ENCODE results near the gene MTCL1.

The MTCL1 gene

DNA sequence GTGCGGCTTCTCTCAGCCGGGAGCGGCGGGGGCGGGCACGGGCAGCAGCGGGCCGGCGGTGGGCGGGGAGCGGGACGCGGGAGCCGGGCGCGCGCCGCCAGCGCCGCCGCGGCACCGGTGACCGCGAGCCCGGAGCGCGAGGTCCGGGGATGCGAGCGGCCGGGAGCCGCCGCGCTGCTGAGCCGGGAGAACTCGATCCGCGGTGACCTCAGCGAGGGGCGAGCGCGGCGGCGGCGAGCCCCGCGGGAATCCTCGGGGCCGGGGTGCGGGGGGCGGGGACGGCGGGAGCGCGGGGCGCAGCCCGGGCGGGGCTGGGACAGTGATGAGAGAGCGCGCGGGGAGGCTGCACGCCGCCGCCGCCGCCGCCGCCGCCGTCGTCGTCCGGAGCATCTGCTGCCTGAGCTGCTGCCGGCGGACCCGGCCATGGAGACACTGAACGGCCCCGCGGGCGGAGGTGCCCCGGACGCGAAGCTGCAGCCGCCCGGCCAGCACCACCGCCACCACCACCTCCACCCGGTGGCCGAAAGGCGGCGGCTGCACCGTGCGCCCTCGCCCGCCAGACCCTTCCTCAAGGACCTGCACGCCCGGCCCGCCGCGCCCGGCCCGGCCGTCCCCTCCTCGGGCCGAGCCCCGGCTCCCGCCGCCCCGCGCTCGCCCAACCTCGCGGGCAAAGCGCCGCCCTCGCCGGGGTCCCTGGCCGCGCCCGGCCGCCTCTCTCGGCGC, at the start of gene MTCL1:
MTCL1 (plus strand) TSS at position 319 of the 723 bp plus-strand sequence; CDS start at position 424, 105 bp downstream.
- DNase-seq (ENCODE audit: low read depth, low spot score) = no peak

- no peak for DNase-seq (ENCODE audit: low read depth, low spot score)
These were observed 49.1 kb upstream of the MTCL1 start for GRCh38 chr18:8656232-8656631.

- DNase-seq (ENCODE audit: low read depth, low spot score) = no peak
These were observed 48.1 kb upstream of the MTCL1 start for GRCh38 chr18:8657050-8657820.

DNA sequence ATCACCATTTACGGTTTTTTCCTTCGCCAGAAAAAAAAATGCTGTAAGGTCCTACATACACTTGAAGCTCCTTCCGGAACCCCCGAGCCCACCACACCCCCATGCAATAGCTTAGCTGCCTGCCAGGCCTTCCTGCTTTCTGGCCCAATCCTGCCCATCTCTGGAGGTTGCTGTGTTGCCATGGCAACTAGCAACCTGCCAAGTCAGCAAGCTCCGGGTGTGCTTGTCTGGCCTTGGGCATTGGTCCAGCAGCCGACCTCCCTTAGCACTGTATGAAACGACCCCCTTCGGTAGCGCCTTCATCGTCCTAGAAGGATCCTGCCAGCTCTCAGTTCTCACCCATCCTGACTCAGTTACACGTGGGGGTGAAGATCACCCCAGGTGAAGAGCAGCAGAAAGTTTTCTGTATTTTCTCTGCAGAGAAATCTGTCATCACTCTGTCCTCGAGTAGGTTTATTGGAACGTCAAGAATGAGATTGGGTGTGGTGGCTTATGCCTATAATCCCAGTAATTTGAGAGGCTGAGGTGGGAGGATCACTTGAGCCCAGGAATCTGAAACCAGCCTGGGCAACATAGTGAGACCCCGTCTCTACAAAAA, 47.4 kb upstream of the MTCL1 start:
- DNase-seq (ENCODE audit: low read depth, low spot score) = no peak

DNA sequence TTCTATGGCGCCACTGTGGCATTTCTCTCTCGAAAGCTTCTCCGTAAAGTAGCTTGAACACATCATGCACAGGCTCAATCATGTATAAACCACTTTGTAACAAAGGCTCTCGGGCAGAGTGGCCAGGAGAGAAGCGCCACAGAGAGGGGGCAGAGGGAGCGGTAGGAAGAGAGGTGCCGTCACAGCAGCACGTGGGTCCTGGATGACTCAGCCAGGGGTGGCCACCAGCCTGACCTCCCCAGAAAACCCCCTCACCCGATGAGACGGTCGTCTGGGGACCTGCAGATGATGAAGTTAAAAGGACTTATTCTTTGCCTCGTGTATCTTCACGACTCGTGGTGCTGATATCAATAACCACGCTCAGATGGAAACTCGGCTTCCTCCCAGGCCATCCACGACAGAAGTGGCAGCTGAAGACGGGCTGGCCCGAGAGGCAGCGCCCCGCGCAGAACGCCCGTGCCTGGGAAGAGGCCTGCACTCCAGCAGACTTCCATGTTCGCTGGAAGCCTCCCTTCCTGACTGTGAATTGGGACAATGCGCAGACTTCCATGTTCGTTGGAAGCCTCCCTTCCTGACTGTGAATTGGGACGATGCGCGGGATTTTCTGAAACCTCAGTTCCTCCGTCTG, 46.4 kb upstream of the MTCL1 start:
- no peak for DNase-seq (ENCODE audit: low read depth, low spot score)

GRCh38 chr18:8659609-8660242, 45.6 kb upstream of the MTCL1 start:
- DNase-seq (ENCODE audit: low read depth, low spot score) = no peak

DNA sequence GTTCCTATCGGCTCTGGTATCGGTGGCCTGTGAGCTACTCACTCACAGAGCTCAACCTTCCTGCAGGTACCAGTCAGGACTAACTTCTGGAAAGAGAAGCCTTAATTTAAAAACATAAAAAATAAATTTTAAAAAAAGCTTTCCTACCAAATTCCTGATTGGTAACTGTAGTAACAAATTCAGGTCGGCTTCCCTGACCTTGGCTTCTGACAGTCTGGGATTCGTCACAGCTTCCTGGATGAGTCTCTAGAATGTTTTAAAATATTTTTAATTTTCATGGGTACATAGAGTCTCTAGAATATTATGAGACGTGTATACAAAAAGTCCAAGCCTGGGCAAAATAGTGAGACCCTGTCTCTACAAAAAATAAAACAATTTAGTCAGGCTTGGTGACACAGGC, 45.0 kb upstream of the MTCL1 start:
- DNase-seq (ENCODE audit: low read depth, low spot score) = no peak

DNA sequence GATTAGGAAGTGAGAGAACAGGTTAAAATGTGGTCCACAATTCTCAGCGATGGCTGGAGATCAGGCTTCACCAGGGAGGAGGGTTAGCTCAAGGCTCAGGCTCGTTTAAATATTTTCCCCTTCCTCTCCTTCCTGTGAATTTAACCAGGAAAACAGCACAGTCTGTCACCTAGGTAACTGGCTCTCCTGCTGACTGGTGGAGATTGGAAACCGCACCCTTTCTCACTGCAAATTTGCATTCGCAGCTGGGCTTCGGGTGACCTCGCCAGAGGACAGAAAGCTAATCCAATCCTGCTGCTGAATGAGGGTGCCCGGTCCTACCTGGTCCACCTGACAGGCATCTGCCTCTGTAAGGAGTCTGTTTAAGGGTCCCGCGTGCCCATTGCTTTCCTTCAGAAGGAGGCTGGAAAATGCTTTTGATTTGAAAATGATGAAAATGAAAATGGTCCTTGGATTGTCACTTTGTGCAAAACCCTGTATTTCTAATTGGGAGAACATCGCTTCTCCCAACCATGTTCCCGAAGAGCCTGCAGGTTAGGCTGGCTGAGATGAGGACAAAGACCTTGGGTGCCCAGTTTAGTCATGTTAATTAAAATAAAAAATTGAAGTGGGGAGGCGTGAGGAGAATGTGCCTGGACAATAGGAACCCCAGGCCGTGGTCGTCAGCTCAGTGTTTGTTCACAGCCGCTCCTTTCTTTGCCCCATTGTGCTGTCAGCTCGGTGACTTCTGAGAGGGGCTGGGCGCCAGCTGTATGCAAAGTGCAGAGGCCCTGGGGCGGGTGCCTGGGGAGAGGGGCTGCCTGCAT, 43.4 kb upstream of the MTCL1 start:
- DNase-seq (ENCODE audit: low read depth, low spot score) = no peak

- no peak for DNase-seq (ENCODE audit: low read depth, low spot score)
These were observed 42.6 kb upstream of the MTCL1 start for GRCh38 chr18:8662560-8663255.

DNA sequence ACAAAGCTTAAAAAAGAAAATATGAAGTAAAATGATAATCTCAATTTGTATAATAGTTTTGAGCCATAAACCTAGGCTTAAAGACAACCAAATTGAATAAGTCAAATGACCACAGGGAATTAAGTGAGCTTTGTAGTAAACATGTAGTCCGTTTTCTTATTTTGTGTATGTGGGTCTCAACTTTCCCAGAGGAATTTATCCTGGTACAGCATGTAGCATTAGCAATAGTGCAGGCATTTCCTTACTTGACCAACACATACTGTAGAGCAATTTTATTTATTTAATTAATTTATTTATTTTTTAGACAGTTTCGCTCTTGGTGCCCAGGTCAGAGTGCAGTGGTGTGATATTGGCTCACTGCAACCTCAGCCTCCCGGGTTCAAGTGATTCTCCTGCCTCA, 37.5 kb upstream of the MTCL1 start:
- DNase-seq (ENCODE audit: low read depth, low spot score) = no peak

GRCh38 chr18:8668381-8668780, 37.0 kb upstream of the MTCL1 start:
- no peak for DNase-seq (ENCODE audit: low read depth, low spot score)

- DNase-seq (ENCODE audit: low read depth, low spot score) = no peak
These were observed 35.8 kb upstream of the MTCL1 start for GRCh38 chr18:8669571-8669970.

GRCh38 chr18:8673256-8674209, 31.8 kb upstream of the MTCL1 start:
- DNase-seq (ENCODE audit: low read depth, low spot score) = no peak

DNA sequence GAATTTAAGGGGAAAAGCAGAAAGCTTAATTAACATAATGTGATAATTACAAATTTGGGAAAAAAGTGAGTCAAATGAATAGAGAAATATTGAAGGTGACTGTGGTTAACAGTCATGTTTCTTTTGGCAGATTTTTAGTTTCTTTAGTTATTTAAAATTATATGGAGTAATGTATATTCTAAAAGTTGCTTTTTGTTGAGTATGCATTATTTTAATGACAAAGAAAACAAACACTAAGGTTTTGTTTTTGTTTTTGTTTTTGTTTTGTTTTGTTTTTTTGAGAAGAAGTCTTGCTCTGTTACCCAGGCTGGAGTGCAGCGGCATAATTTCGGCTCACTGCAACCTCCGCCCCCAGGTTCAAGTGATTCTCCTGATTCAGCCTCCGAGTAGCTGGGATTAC, 30.3 kb upstream of the MTCL1 start:
- no peak for DNase-seq (ENCODE audit: low read depth, low spot score)

GRCh38 chr18:8681196-8681595, 24.2 kb upstream of the MTCL1 start:
- no peak for DNase-seq (ENCODE audit: low read depth, low spot score)

DNA sequence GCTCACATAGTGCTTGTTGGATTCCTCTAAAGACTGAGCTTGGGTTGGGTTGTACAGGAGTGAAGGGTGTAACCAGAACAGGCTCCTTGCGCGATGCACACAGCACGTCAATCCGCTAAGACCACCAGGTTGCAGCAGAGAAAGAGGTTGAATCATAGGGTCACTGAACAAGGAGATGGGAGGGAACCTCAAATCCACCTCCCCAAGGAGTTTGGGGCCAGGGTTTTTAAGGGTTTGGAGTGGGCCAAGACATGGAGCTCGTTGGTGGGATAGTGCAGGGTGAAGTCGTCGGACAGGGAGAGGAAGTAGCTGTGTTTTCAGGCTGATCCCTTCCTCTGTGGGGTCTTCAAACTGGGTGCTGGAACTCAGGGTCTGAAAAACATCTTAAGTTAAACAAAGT, 20.8 kb upstream of the MTCL1 start:
- no peak for DNase-seq (ENCODE audit: low read depth, low spot score)

GRCh38 chr18:8685141-8685913, 20.0 kb upstream of the MTCL1 start:
- DNase-seq (ENCODE audit: low read depth, low spot score) = no peak

DNA sequence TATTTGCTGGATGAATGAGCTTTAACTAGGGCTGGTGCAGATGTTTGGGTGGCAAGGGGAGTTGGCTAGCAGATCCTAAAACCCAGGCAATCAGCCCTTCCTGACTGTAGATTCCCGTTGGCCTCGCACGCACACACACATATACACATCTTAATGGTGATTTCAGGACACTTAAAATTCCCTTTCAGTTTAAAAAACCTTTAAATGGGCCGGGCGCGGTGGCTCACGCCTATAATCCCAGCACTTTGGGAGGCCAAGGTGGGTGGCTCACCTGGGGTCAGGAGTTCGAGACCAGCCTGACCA, 19.5 kb upstream of the MTCL1 start:
- no peak for DNase-seq (ENCODE audit: low read depth, low spot score)

DNA sequence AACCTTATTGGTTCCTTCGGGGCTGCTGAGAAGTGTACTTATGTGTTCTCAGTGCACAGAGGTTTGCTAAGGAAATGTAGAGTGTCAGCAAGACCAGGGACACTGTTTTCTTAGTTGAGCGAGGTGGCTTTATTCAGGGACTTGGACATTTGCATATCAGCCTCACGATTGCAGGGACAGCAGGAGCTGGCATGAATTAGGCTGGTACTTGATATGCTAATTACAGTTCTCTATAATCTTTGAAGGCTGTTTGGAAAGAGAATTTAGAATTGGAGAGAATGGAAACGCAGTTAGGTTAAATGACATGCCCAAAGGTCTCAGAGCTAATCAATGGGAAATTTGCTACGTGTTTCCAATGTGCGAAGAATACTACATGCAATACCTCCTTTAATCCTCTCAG, 18.7 kb upstream of the MTCL1 start:
- no peak for DNase-seq (ENCODE audit: low read depth, low spot score)
